ENCODE measurements around the gene FBXL4. TPM values are rescaled to one million over a fixed set of nuclear protein-coding genes. Genes with fewer than 3 reads are reported as not detected.
"Not testable (repeated sequence)": the region's sequence is repeated elsewhere in the genome, so short reads cannot be mapped to it uniquely, and the experiment has no call there.

Gene FBXL4
- total RNA-seq, 6 experiments from 2014 or later = 10.6 to 13.0 (median 12.3) TPM

DNA sequence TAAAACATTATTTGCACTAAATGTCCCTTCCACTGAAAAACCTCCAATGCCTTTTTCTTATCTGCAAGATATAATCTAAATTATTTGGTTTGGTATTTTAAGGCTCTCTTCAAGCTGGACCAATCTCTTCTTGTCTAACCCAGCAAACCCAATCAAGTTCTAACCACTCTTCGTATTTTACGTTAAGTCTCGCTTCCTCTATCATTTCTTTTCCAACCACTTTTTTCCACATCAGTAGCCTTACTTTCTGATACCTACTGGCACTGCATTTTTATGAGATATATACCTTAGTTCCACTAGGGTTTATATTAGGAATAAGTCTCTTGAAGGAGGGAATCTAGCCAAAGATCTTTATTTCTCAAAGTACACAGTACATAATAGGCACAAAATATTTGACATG is 19.1 kb downstream of the FBXL4 start:
- DNase-seq = no peak

DNA sequence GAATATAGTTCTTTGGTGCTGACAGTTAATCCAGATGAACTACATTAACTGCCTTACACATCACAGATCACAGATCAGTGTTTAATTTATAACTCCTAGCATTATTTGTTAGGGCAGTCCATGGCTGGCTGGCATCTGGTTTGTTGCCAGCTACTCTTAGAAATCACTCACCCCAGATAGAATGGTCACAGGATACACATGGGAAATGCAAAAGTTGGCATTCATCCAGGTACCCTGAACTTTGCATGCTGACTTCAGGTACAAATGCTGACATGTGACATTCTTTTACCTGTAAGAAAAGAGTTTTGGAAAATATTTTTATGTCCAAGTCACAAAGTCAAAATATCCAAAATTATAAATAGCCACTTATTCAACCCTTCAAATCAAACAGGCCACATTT is 20.2 kb downstream of the FBXL4 start:
- Mint-ChIP-seq H3K36me3 (ENCODE audit: low read depth) (peaks cover 5% of the 10 kb centered on the region; the same call in 1 of the 2 replicates), H3K9me3 (no peaks in the 10 kb centered on the region), H3K4me3 (no peak overlapping the region), H3K27ac (no peak overlapping the region), H3K4me1 (ENCODE audit: low read depth) (peaks cover 13% of the 10 kb centered on the region), H3K27me3 (ENCODE audit: insufficient read depth) (no peaks in the 10 kb centered on the region)
- DNase-seq = no peak
- no peak for TF ChIP-seq CTCF (IDR thresholded peaks at IDR 0.05)

More for the DNA sequence above, 19.1 kb downstream of the FBXL4 start:
- no peak overlapping the region for H3K4me3 Mint-ChIP-seq
- TF ChIP-seq CTCF (IDR thresholded peaks at IDR 0.05) = no peak
- H3K4me1 Mint-ChIP-seq (ENCODE audit: low read depth) = peaks cover 13% of the 10 kb centered on the region
- H3K36me3 Mint-ChIP-seq (ENCODE audit: low read depth) = peaks cover 5% of the 10 kb centered on the region
- H3K27ac Mint-ChIP-seq = no peak overlapping the region
- H3K9me3 Mint-ChIP-seq = no peaks in the 10 kb centered on the region
- H3K27me3 Mint-ChIP-seq (ENCODE audit: insufficient read depth) = no peaks in the 10 kb centered on the region; the same call in 1 of the 2 replicates

DNA sequence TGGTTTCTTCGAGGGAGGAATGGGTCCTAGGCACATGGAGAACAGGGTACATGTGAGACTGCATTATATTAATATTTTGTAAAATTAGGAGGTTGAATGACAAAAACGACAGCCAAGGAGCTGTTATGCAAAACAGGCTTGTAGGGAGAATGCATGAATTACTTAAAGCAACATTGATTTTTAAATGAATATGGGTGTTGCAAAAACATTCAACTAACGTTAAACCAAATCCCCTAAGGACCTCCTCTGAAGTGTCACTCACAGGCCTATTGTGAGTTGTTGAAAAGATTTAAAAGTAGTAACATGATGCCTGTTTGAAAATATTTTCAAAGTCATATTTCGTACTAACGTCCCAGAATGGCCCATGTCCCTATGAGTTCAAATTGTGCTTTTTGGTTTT is 21.9 kb downstream of the FBXL4 start:
- H3K27ac Mint-ChIP-seq = no peak overlapping the region
- H3K4me3 Mint-ChIP-seq = no peak overlapping the region
- peaks cover 21% of the 10 kb centered on the region for H3K4me1 Mint-ChIP-seq (ENCODE audit: low read depth)
- H3K27me3 Mint-ChIP-seq (ENCODE audit: insufficient read depth) = no peaks in the 10 kb centered on the region
- no peak for TF ChIP-seq CTCF (IDR thresholded peaks at IDR 0.05)
- DNase-seq = no peak
- H3K36me3 Mint-ChIP-seq (ENCODE audit: low read depth) = no peaks in the 10 kb centered on the region; the same call in 1 of the 2 replicates
- no peaks in the 10 kb centered on the region for H3K9me3 Mint-ChIP-seq

- H3K4me1 Mint-ChIP-seq (ENCODE audit: low read depth) = peaks cover 14% of the 10 kb centered on the region
- no peak overlapping the region for H3K27ac Mint-ChIP-seq
- no peaks in the 10 kb centered on the region for H3K27me3 Mint-ChIP-seq (ENCODE audit: insufficient read depth)
- no peak for TF ChIP-seq CTCF (IDR thresholded peaks at IDR 0.05)
- H3K4me3 Mint-ChIP-seq = no peak overlapping the region
- no peak for DNase-seq
- no peaks in the 10 kb centered on the region; the same call in 1 of the 2 replicates for H3K36me3 Mint-ChIP-seq (ENCODE audit: low read depth)
- no peaks in the 10 kb centered on the region for H3K9me3 Mint-ChIP-seq
Measured at GRCh38 chr6:98924647-98925046, 23.1 kb downstream of the FBXL4 start.

GRCh38 chr6:98920904-98921431 is 26.8 kb downstream of the FBXL4 start:
- H3K27me3 Mint-ChIP-seq (ENCODE audit: insufficient read depth) = no peaks in the 10 kb centered on the region
- DNase-seq = no peak
- H3K9me3 Mint-ChIP-seq = no peaks in the 10 kb centered on the region
- H3K4me3 Mint-ChIP-seq = no peak overlapping the region
- peaks cover 8% of the 10 kb centered on the region; the same call in 1 of the 2 replicates for H3K4me1 Mint-ChIP-seq (ENCODE audit: low read depth)
- no peak for TF ChIP-seq CTCF (IDR thresholded peaks at IDR 0.05)
- H3K36me3 Mint-ChIP-seq (ENCODE audit: low read depth) = no peaks in the 10 kb centered on the region; the same call in 1 of the 2 replicates
- H3K27ac Mint-ChIP-seq = no peak overlapping the region

DNA sequence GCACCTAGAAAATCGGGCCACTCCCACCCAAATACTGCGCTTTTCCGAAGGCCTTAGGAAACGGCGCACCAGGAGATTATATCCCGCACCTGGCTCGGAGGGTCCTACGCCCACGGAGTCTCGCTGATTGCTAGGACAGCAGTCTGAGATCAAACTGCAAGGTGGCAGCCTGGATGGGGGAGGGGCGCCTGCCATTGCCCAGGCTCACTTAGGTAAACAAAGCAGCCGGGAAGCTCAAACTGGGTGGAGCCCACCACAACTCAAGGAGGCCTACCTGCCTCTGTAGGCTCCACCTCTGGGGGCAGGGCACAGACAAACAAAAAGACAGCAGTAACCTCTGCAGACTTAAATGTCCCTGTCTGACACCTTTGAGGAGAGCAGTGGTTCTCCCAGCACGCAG is 36.8 kb downstream of the FBXL4 start:
- not testable (repeated sequence) for DNase-seq; H3K4me3 Mint-ChIP-seq; H3K4me1 Mint-ChIP-seq (ENCODE audit: low read depth); H3K27me3 Mint-ChIP-seq (ENCODE audit: insufficient read depth); H3K27ac Mint-ChIP-seq
- peaks cover 22% of the 10 kb centered on the region for H3K9me3 Mint-ChIP-seq
- H3K36me3 Mint-ChIP-seq (ENCODE audit: low read depth) = peaks cover 34% of the 10 kb centered on the region

Measured in HFFc6 (cell line).